ENCODE data around the gene MOGAT3. TPM values are rescaled to one million over a fixed set of nuclear protein-coding genes. Genes with fewer than 3 reads are reported as not detected.

MOGAT3 gene
- total and polyA plus RNA-seq, 2 experiments from 2014 or later: 0.44 TPM; not detected in 1

DNA sequence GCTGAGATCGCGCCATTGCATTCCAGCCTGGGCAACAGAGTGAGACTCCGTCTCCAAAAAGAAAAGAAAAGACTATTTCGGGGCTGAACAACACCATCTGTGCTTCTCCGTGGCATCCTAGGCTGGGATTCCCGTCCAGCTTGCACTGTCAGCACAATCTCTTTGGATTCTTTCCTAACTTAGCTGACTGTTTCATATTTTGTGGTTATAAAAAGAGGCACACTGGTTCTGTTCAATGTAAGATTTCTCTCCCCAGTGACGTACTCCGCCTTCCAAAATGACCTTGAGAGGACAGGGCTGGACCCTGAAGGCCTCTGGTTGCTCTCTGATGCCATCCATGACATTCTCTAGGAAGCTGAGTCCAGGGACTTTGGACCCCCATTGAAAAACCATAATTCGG is 25.9 kb upstream of the MOGAT3 start (continued):
- TF ChIP-seq, protein P1, sequence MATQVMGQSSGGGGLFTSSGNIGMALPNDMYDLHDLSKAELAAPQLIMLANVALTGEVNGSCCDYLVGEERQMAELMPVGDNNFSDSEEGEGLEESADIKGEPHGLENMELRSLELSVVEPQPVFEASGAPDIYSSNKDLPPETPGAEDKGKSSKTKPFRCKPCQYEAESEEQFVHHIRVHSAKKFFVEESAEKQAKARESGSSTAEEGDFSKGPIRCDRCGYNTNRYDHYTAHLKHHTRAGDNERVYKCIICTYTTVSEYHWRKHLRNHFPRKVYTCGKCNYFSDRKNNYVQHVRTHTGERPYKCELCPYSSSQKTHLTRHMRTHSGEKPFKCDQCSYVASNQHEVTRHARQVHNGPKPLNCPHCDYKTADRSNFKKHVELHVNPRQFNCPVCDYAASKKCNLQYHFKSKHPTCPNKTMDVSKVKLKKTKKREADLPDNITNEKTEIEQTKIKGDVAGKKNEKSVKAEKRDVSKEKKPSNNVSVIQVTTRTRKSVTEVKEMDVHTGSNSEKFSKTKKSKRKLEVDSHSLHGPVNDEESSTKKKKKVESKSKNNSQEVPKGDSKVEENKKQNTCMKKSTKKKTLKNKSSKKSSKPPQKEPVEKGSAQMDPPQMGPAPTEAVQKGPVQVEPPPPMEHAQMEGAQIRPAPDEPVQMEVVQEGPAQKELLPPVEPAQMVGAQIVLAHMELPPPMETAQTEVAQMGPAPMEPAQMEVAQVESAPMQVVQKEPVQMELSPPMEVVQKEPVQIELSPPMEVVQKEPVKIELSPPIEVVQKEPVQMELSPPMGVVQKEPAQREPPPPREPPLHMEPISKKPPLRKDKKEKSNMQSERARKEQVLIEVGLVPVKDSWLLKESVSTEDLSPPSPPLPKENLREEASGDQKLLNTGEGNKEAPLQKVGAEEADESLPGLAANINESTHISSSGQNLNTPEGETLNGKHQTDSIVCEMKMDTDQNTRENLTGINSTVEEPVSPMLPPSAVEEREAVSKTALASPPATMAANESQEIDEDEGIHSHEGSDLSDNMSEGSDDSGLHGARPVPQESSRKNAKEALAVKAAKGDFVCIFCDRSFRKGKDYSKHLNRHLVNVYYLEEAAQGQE (IDR thresholded peaks at IDR 0.05; ENCODE audit: unreplicated experiment): no peak
- TF ChIP-seq, protein P2, sequence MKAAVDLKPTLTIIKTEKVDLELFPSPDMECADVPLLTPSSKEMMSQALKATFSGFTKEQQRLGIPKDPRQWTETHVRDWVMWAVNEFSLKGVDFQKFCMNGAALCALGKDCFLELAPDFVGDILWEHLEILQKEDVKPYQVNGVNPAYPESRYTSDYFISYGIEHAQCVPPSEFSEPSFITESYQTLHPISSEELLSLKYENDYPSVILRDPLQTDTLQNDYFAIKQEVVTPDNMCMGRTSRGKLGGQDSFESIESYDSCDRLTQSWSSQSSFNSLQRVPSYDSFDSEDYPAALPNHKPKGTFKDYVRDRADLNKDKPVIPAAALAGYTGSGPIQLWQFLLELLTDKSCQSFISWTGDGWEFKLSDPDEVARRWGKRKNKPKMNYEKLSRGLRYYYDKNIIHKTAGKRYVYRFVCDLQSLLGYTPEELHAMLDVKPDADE (IDR thresholded peaks at IDR 0.05): no peak
- TF ChIP-seq EZH2 (IDR thresholded peaks at IDR 0.05; ENCODE audit: low read depth, unreplicated experiment) (no peak), STAT1 (IDR thresholded peaks at IDR 0.05; ENCODE audit: unreplicated experiment) (no peak), NANOG (IDR thresholded peaks at IDR 0.05; ENCODE audit: borderline replicate concordance) (no peak), EZH2phosphoT487 (IDR thresholded peaks at IDR 0.05; ENCODE audit: unreplicated experiment) (no peak), POLR2AphosphoS5 (IDR thresholded peaks at IDR 0.05; ENCODE audit: low read depth) (no peak), ZNF114 (CRISPR knock-in tag; IDR thresholded peaks at IDR 0.05) (no peak), JUNB (IDR thresholded peaks at IDR 0.05; ENCODE audit: unreplicated experiment) (no peak), CREB1 (CRISPR knock-in tag; IDR thresholded peaks at IDR 0.05; ENCODE audit: low read depth) (no peak)
- TF ChIP-seq, protein P3, sequence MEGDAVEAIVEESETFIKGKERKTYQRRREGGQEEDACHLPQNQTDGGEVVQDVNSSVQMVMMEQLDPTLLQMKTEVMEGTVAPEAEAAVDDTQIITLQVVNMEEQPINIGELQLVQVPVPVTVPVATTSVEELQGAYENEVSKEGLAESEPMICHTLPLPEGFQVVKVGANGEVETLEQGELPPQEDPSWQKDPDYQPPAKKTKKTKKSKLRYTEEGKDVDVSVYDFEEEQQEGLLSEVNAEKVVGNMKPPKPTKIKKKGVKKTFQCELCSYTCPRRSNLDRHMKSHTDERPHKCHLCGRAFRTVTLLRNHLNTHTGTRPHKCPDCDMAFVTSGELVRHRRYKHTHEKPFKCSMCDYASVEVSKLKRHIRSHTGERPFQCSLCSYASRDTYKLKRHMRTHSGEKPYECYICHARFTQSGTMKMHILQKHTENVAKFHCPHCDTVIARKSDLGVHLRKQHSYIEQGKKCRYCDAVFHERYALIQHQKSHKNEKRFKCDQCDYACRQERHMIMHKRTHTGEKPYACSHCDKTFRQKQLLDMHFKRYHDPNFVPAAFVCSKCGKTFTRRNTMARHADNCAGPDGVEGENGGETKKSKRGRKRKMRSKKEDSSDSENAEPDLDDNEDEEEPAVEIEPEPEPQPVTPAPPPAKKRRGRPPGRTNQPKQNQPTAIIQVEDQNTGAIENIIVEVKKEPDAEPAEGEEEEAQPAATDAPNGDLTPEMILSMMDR (conservative IDR thresholded peaks at IDR 0.05; ENCODE audit: low read depth in 2 of 2): no peak

DNA sequence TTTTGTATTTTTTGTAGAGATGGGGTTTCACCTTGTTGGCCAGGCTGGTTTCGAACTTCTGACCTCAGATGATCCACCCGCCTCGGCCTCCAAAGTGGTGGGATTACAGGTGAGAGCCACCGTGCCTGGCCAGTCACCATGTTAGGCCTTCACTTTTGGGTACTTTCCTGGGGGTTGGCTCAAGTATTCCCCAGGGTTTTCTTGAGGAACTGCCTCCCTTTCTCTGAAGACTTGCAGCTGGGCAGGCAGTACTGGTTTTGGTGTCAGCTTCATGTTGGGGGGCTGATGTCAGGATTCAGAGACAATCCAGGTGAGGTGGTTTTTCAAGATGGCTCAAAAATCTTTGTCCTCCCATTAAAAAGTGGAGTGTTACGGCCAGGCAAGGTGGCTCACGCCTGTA is 24.8 kb upstream of the MOGAT3 start:
- no peak overlapping the region for H3K4me3 Mint-ChIP-seq
- H3K4me2 ChIP-seq: no peak overlapping the region
- H3K4me3 ChIP-seq: no peak overlapping the region
- peaks cover 46% of the 10 kb centered on the region for H3K36me3 Mint-ChIP-seq (ENCODE audit: low read depth)
- H3K9me3 Mint-ChIP-seq: no peaks in the 10 kb centered on the region
- H3K27me3 ChIP-seq (ENCODE audit: insufficient read depth): no peaks in the 10 kb centered on the region
- no peak overlapping the region for H2AFZ ChIP-seq
- no peaks in the 10 kb centered on the region for H3K9me2 ChIP-seq (ENCODE audit: insufficient read depth)
- peaks cover 4% of the 10 kb centered on the region for H3K79me2 ChIP-seq (replicated peaks; ENCODE audit: insufficient read depth)
- peaks cover 12% of the 10 kb centered on the region; the same call in 1 of the 2 replicates for H3K36me3 ChIP-seq (ENCODE audit: insufficient read depth)
- no peak overlapping the region for H3K27ac Mint-ChIP-seq
- H3K4me1 Mint-ChIP-seq: peaks cover 11% of the 10 kb centered on the region
- H3K27ac ChIP-seq (ENCODE audit: low read depth): no peak overlapping the region
- peaks cover 14% of the 10 kb centered on the region for H3K27me3 Mint-ChIP-seq (ENCODE audit: insufficient read depth, low read depth, poor library complexity)
- H3F3A ChIP-seq (replicated peaks; ENCODE audit: low read depth): 0 out of 2 replicates have a peak, but pooled peaks cover 3% of the 10 kb centered on the region
- no peaks in the 10 kb centered on the region; the same call in 1 of the 2 replicates for H3K4me1 ChIP-seq (ENCODE audit: insufficient read depth)
- ATAC-seq (no peak), DNase-seq (ENCODE audit: low spot score) (no peak)
- no peak for TF ChIP-seq ZNF114 (CRISPR knock-in tag; IDR thresholded peaks at IDR 0.05)
- TF ChIP-seq, protein P3 (conservative IDR thresholded peaks at IDR 0.05; ENCODE audit: low read depth in 2 of 2): no peak
- TF ChIP-seq, protein P1 (IDR thresholded peaks at IDR 0.05; ENCODE audit: unreplicated experiment): no peak
- TF ChIP-seq POLR2AphosphoS5 (IDR thresholded peaks at IDR 0.05; ENCODE audit: low read depth): no peak
- TF ChIP-seq, protein P2 (IDR thresholded peaks at IDR 0.05): no peak
- TF ChIP-seq EZH2 (IDR thresholded peaks at IDR 0.05; ENCODE audit: low read depth, unreplicated experiment): no peak
- TF ChIP-seq STAT1 (IDR thresholded peaks at IDR 0.05; ENCODE audit: unreplicated experiment): no peak
- H4K20me1 ChIP-seq (replicated peaks; ENCODE audit: insufficient read depth): no peaks in the 10 kb centered on the region; the same call in 1 of the 2 replicates
